GM12878 (cell line): ENCODE results near the gene TEX54. TPM values are rescaled to one million over a fixed set of nuclear protein-coding genes. Genes with fewer than 3 reads are reported as not detected.

Source experiments
- BCLAF1 ChIP-seq: fragments of 450-650 bp; IDR thresholded peaks from 2 replicates; pipeline ENCODE4 v1.6.1; 2017; ENCODE audit warnings: antibody characterized with exemption, mild to moderate bottlenecking, moderate library complexity
- BHLHE40 ChIP-seq, 2 experiments: fragments of 450-650 bp in 1 of 2; IDR thresholded peaks; 2 replicates each; pipeline ENCODE4 v1.6.1; 2011 to 2017; ENCODE audit warnings: low read depth in 2 of 2, borderline replicate concordance in 1 of 2, improper control_type of control experiment in 1 of 2, low read length in 1 of 2, mild to moderate bottlenecking in 1 of 2
- BMI1 ChIP-seq: fragments of 450-650 bp; IDR thresholded peaks from 2 replicates; pipeline ENCODE4 v1.6.1; 2016; ENCODE audit warnings: mild to moderate bottlenecking, moderate library complexity, borderline replicate concordance
- CEBPB ChIP-seq, 2 experiments: fragments of 150-350 bp in 1 of 2; IDR thresholded peaks; 2 replicates each; pipeline ENCODE4 v1.6.1; 2012 to 2014; ENCODE audit warnings: low read depth in 2 of 2, low read length in 2 of 2, borderline replicate concordance in 1 of 2, inconsistent platforms in 1 of 2
- CEBPZ ChIP-seq: fragments of 150-350 bp; IDR thresholded peaks from 2 replicates; pipeline ENCODE4 v1.6.1; 2016; ENCODE audit warnings: low read depth, low read length
- CTCF ChIP-seq, 3 experiments: IDR thresholded peaks in 2 of 3; conservative IDR thresholded peaks in 1 of 3; 2 replicates each; pipeline ENCODE4 v1.5.1; 2011; ENCODE audit warnings: low read depth in 3 of 3, low read length in 3 of 3, mild to moderate bottlenecking in 3 of 3, control low read depth in 2 of 3, moderate library complexity in 2 of 3, inconsistent platforms in 1 of 3, mixed read lengths in 1 of 3; ENCODE audit not compliant: control insufficient read depth in 2 of 3, insufficient read depth in 1 of 3; ENCODE audit errors: extremely low read depth in 1 of 3
- HDGF ChIP-seq: fragments of 450-650 bp; IDR thresholded peaks from 2 replicates; pipeline ENCODE4 v1.6.1; 2016; ENCODE audit warnings: antibody characterized with exemption
- IRF3 ChIP-seq: fragments of 450-650 bp; IDR thresholded peaks from 2 replicates; pipeline ENCODE4 v1.6.1; 2014; ENCODE audit warnings: mild to moderate bottlenecking
- KDM1A ChIP-seq: fragments of 200-600 bp; sonication (generic); IDR thresholded peaks from 2 replicates; pipeline ENCODE4 v1.6.1; 2016; ENCODE audit warnings: borderline replicate concordance
- LARP7 ChIP-seq: fragments of 450-650 bp; IDR thresholded peaks from 2 replicates; pipeline ENCODE4 v1.6.1; 2017; ENCODE audit warnings: mild to moderate bottlenecking
- MXI1 ChIP-seq: fragments of 150-350 bp; IDR thresholded peaks from 2 replicates; pipeline ENCODE4 v1.6.1; 2011; ENCODE audit warnings: low read depth, mild to moderate bottlenecking, inconsistent platforms, low read length, improper control_type of control experiment
- NR2C1 ChIP-seq: fragments of 450-650 bp; IDR thresholded peaks from 2 replicates; pipeline ENCODE4 v1.6.1; 2017; ENCODE audit warnings: antibody characterized with exemption, mild to moderate bottlenecking, moderate library complexity
- NR2F1 ChIP-seq: fragments of 450-650 bp; conservative IDR thresholded peaks from 2 replicates; pipeline ENCODE4 v1.6.1; 2017; ENCODE audit warnings: mild to moderate bottlenecking
- PML ChIP-seq: IDR thresholded peaks from 2 replicates; pipeline ENCODE4 v1.6.1; 2012; ENCODE audit warnings: low read length, inconsistent platforms
- RAD21 ChIP-seq: IDR thresholded peaks from 2 replicates; pipeline ENCODE4 v1.6.1; 2011; ENCODE audit warnings: mild to moderate bottlenecking, low read depth, low read length, moderate library complexity; ENCODE audit not compliant: insufficient read depth
- RBBP5 ChIP-seq: fragments of 200-600 bp; sonication (generic); conservative IDR thresholded peaks from 2 replicates; pipeline ENCODE4 v1.6.1; 2016
- RUNX3 ChIP-seq: IDR thresholded peaks from 2 replicates; pipeline ENCODE4 v1.6.1; 2012; ENCODE audit warnings: low read length, inconsistent platforms
- SIN3A ChIP-seq: IDR thresholded peaks from 2 replicates; pipeline ENCODE4 v1.6.1; 2012; ENCODE audit warnings: low read depth, low read length, improper control_type of control experiment
- SREBF1 ChIP-seq: IDR thresholded peaks from 2 replicates; pipeline ENCODE4 v1.6.1; 2012; ENCODE audit warnings: mild to moderate bottlenecking, low read length
- STAT1 ChIP-seq: fragments of 450-650 bp; conservative IDR thresholded peaks from 2 replicates; pipeline ENCODE4 v1.6.1; 2014; ENCODE audit warnings: antibody characterized with exemption, mild to moderate bottlenecking
- TAF1 ChIP-seq: IDR thresholded peaks from 2 replicates; pipeline ENCODE4 v1.6.1; 2011; ENCODE audit warnings: mild to moderate bottlenecking, low read depth, low read length, borderline replicate concordance
- TCF7 ChIP-seq: IDR thresholded peaks from 2 replicates; pipeline ENCODE4 v1.6.1; 2014; ENCODE audit warnings: antibody characterized with exemption, borderline replicate concordance
- polyA plus RNA-seq, 11 experiments: library from polyadenylated mRNA; depleted of rRNA in 4 of 11; unstranded in 6 of 11; stranded (reverse) in 5 of 11; fragments of >200 nt; fragmentation: Nextera tagmentation in 4 of 11; fragmentation: Illumina TruSeq in 1 of 11; extraction: Ambion mirVana in 4 of 11; extraction: Trizol in 1 of 11; gene quantifications; 1 replicate in 1 of 11; 2 replicates in 10 of 11; pipeline versions ENCODE4 v1.2.1 to v1.2.3, GENCODE V29; 2011 to 2016; ENCODE audit warnings: inconsistent platforms in 2 of 11, missing spikeins in 2 of 11, low read depth in 1 of 11
- total RNA-seq, 4 experiments: library from RNA; depleted of rRNA in 3 of 4; stranded (reverse); fragments of >200 nt in 3 of 4; fragmentation: Illumina TruSeq in 1 of 4; extraction: Trizol in 1 of 4; gene quantifications; 2 replicates each; pipeline versions ENCODE4 v1.2.1 to v1.2.3, GENCODE V29; 2013 to 2021

TEX54 gene
- total and polyA plus RNA-seq, 10 of the 15 experiments (the other 5 are each of a cell fraction or from before 2014, with no cell fraction given) = 0.38 to 0.68 (median 0.51) TPM; not detected in 7

- TF ChIP-seq RAD21 (peak; percentile 63), CEBPZ (no peak), SIN3A (peak; percentile 22; the same call in 1 of the 2 replicates), RUNX3 (peak; percentile 18; the same call in 1 of the 2 replicates), SREBF1 (no peak), NR2F1 (peak; percentile 92), CTCF (IDR thresholded peaks at IDR 0.05 in 2 of 3, conservative IDR thresholded peaks at IDR 0.05 in 1 of 3; ENCODE audit: control insufficient read depth in 2 of 3, extremely low read depth in 1 of 3, insufficient read depth in 1 of 3, low read depth in 3 of 3, low read length in 3 of 3) (peak; percentile 97 to 100 (median 99)), KDM1A (no peak), CEBPB (IDR thresholded peaks at IDR 0.05; ENCODE audit: borderline replicate concordance in 1 of 2, low read depth in 2 of 2, low read length in 2 of 2) (no peak), RBBP5 (no peak), BMI1 (no peak), IRF3 (no peak), HDGF (peak; percentile 88), NR2C1 (peak; percentile 39; the same call in 1 of the 2 replicates), STAT1 (0 out of 2 replicates have a peak, but pooled peaks have one; percentile 17), TCF7 (no peak), MXI1 (0 out of 2 replicates have a peak, but pooled peaks have one; percentile 19), PML (no peak), BHLHE40 (IDR thresholded peaks at IDR 0.05; ENCODE audit: borderline replicate concordance in 1 of 2, low read depth in 2 of 2, low read length in 1 of 2) (peak; percentile 17 to 26; a peak in 1 of 4 replicates), TAF1 (peak; percentile 35; the same call in 1 of the 2 replicates), LARP7 (peak; percentile 91), BCLAF1 (peak; percentile 56; the same call in 1 of the 2 replicates)
These were observed 46.2 kb downstream of the TEX54 start (continued) for GRCh38 chr11:62786318-62787004.
